Measurements from ENCODE around the gene LCOR. TPM values are rescaled to one million over a fixed set of nuclear protein-coding genes. Genes with fewer than 3 reads are reported as not detected.

LCOR gene
- total and polyA plus RNA-seq, 2 of the 13 experiments (the other 11 are each of a cell fraction or from before 2014, with no cell fraction given): 12.4 to 23.7 TPM

- no TSS peak for BruUV-seq (replicated peaks)
- no peak for FAIRE-seq
- H3K79me2 ChIP-seq (ENCODE audit: insufficient read depth, low read length): peaks cover 94% of the 10 kb centered on the region
- in situ Hi-C loops (cut with HindIII; ENCODE audit: extremely low pct_ligation_motif_present, low pct_unique_long_range_greater_than_20kb) (no loop called here), intact Hi-C loops (cut with micrococcal nuclease; ENCODE audit: unreplicated experiment) (no loop called here)
- H3K27ac ChIP-seq (ENCODE audit: extremely low read length, insufficient read depth, low read length): no peak overlapping the region
- WGBS (ENCODE audit: low lambda C conversion rate): 97% methylated on average over 7 of the region's 7 CpGs
- H3K27me3 ChIP-seq (ENCODE audit: control insufficient read depth in 1 of 2, insufficient read depth in 2 of 2, low read length in 2 of 2): no peaks in the 10 kb centered on the region
- H3K9ac ChIP-seq (ENCODE audit: insufficient read depth, low read depth, low read length): no peak overlapping the region
- DNase-seq (ENCODE audit: low spot score): no peak
- TF ChIP-seq ZBTB37 (CRISPR knock-in tag; IDR thresholded peaks at IDR 0.05) (no peak), CEBPB (IDR thresholded peaks at IDR 0.05; ENCODE audit: borderline replicate concordance, low read depth, low read length) (peak; percentile 65)
- ChIA-PET CTCF (ENCODE audit: low intra/inter-chr PET ratio, low total read pairs) (no interaction called here), POLR2A (no interaction called here)
- H3K9me3 ChIP-seq (ENCODE audit: low read length): no peaks in the 10 kb centered on the region
- H3K4me3 ChIP-seq (replicated peaks in 1 of 3; ENCODE audit: insufficient read depth in 1 of 3, low read depth in 2 of 3, low read length in 3 of 3): no peak overlapping the region
- H3K4me2 ChIP-seq (ENCODE audit: low read depth, low read length): no peak overlapping the region
- peaks cover 29% of the 10 kb centered on the region for H4K20me1 ChIP-seq (ENCODE audit: insufficient read depth, low read length)
- peaks cover 24% of the 10 kb centered on the region for H3K4me1 ChIP-seq (ENCODE audit: insufficient read depth, low read length)
- H2AFZ ChIP-seq (ENCODE audit: low read length): no peak overlapping the region
- no peak for ATAC-seq
- H3K36me3 ChIP-seq (replicated peaks in 1 of 2; ENCODE audit: control insufficient read depth in 1 of 2, insufficient read depth in 2 of 2, low read length in 2 of 2): peaks cover 4 to 6% of the 10 kb centered on the region in 2 experiments; a peak in 3 of 5 replicates
Measured at GRCh38 chr10:96873756-96874467, 41.8 kb downstream of the LCOR start.

GRCh38 chr10:96878057-96878456, 46.0 kb downstream of the LCOR start:
- in situ Hi-C loops (cut with HindIII; ENCODE audit: extremely low pct_ligation_motif_present, low pct_unique_long_range_greater_than_20kb) (no loop called here), intact Hi-C loops (cut with micrococcal nuclease; ENCODE audit: unreplicated experiment) (no loop called here)
- ATAC-seq (no peak), FAIRE-seq (no peak), DNase-seq (ENCODE audit: low spot score) (no peak)
- TF ChIP-seq NBN (conservative IDR thresholded peaks at IDR 0.05): no peak
- CTCF ChIA-PET (ENCODE audit: low intra/inter-chr PET ratio, low total read pairs): no interaction called here
- H3K9ac ChIP-seq (ENCODE audit: insufficient read depth, low read depth, low read length): no peak overlapping the region
- WGBS (ENCODE audit: low lambda C conversion rate): 87% methylated on average over 3 of the region's 3 CpGs
- peaks cover 4 to 10% of the 10 kb centered on the region in 2 experiments; a peak in 2 of 5 replicates for H3K36me3 ChIP-seq (replicated peaks in 1 of 2; ENCODE audit: control insufficient read depth in 1 of 2, insufficient read depth in 2 of 2, low read length in 2 of 2)
- H3K4me3 ChIP-seq (replicated peaks in 1 of 3; ENCODE audit: insufficient read depth in 1 of 3, low read depth in 2 of 3, low read length in 3 of 3): no peak overlapping the region
- BruUV-seq (replicated peaks): no TSS peak
- H2AFZ ChIP-seq (ENCODE audit: low read length): no peak overlapping the region
- no peak overlapping the region for H3K4me2 ChIP-seq (ENCODE audit: low read depth, low read length)
- peaks cover 28% of the 10 kb centered on the region for H3K4me1 ChIP-seq (ENCODE audit: insufficient read depth, low read length)
- H3K79me2 ChIP-seq (ENCODE audit: insufficient read depth, low read length): peaks cover 95% of the 10 kb centered on the region
- no peak overlapping the region for H3K27ac ChIP-seq (ENCODE audit: extremely low read length, insufficient read depth, low read length)
- H3K27me3 ChIP-seq (ENCODE audit: control insufficient read depth in 1 of 2, insufficient read depth in 2 of 2, low read length in 2 of 2): no peaks in the 10 kb centered on the region
- peaks cover 38% of the 10 kb centered on the region; the same call in 1 of the 2 replicates for H4K20me1 ChIP-seq (ENCODE audit: insufficient read depth, low read length)
- POLR2A ChIA-PET: no interaction called here
- H3K9me3 ChIP-seq (ENCODE audit: low read length): no peaks in the 10 kb centered on the region
